ENCODE measurements around the gene SPTLC3. TPM values are rescaled to one million over a fixed set of nuclear protein-coding genes. Genes with fewer than 3 reads are reported as not detected.

The SPTLC3 gene
- total RNA-seq, 2 experiments from 2014 or later, result 0.02 to 0.26 TPM

DNA sequence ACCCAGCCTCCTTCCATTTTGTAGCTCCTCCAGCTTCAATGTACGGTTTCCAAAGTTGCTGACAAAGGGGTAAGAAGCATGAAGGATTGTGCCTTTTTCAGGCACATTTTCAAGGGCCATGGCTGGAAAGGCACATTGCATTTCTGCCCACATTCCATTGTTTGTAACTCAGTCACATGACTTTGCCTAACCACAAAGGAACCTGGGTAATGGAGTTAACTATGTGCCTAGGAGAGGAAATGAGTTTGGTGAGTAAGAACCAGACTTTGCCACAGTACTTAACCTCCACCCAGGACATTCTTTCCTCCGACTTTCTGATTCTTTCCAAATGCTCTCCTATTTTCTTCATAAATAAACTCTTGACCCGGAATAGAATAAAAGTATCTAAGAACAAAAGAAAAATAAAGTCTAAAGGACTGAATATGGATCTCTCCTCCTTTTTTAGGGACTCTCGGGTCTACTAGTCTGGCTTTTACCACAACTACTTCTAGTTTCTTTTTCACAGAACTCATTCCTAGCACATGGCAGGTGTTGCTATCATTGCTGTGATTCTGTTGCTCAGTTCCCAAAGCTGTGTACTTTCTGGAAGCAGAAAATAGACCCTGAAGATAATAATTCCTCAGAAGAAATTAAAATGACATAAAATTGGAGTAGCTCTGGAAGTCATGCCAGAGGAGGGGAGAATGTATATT, 130.8 kb downstream of the SPTLC3 start:
- peaks cover 10% of the 10 kb centered on the region for H3K27me3 Mint-ChIP-seq
- intact Hi-C loops (cut with micrococcal nuclease), result no loop called here
- peaks cover 7% of the 10 kb centered on the region for H3K4me1 Mint-ChIP-seq (ENCODE audit: low read depth)
- no peak overlapping the region for H3K4me3 Mint-ChIP-seq
- no peaks in the 10 kb centered on the region for H3K9me3 Mint-ChIP-seq
- no peak for DNase-seq
- CTCF ChIA-PET, result interaction anchor here (1.2 kb wide), 1 partner anchor 19 kb away, joined by 3 read pairs; no protein-coding TSS in a partner anchor
- POLR2A ChIA-PET, result no interaction called here
- H3K27ac Mint-ChIP-seq, result no peak overlapping the region
- no peaks in the 10 kb centered on the region for H3K36me3 Mint-ChIP-seq

GRCh38 chr20:13140201-13140600, 131.4 kb downstream of the SPTLC3 start:
- Mint-ChIP-seq H3K27me3 (peaks cover 10% of the 10 kb centered on the region), H3K4me1 (ENCODE audit: low read depth) (peaks cover 7% of the 10 kb centered on the region), H3K9me3 (no peaks in the 10 kb centered on the region), H3K4me3 (no peak overlapping the region), H3K36me3 (no peaks in the 10 kb centered on the region), H3K27ac (no peak overlapping the region)
- DNase-seq, result no peak
- ChIA-PET CTCF (interaction anchor here (0.7 to 1.2 kb wide), 2 partner anchors 20 to 208 kb away, joined by 3 read pairs; no protein-coding TSS in a partner anchor), POLR2A (no interaction called here)
- intact Hi-C loops (cut with micrococcal nuclease), result no loop called here

GRCh38 chr20:13140775-13141174, 132.0 kb downstream of the SPTLC3 start:
- peaks cover 7% of the 10 kb centered on the region for H3K4me1 Mint-ChIP-seq (ENCODE audit: low read depth)
- CTCF ChIA-PET, result interaction anchor here (0.7 to 1.2 kb wide), 2 partner anchors 21 to 209 kb away, joined by 3 read pairs; no protein-coding TSS in a partner anchor
- no peaks in the 10 kb centered on the region for H3K36me3 Mint-ChIP-seq

DNA sequence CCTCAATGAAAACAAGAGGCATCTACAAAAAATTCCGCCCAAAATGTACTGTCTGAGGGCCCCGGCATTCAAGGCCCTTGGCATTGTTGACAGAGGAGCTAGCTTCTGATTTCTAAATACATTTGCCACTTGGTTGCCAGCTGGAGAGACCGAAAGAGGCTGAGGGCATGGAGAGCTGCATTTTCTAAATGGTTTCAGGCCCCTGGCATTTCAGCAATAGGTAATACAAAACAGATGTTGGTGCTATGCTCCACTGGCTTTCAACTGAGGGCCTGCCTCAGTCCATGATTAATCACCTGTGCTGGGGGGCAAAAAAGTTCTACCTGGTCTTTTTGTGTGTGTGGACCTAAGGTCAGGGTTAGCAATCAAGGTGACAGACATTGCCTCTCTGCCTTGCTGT, 132.8 kb downstream of the SPTLC3 start:
- intact Hi-C loops (cut with micrococcal nuclease), result no loop called here
- POLR2A ChIA-PET, result no interaction called here

More at GRCh38 chr20:13140775-13141174, 132.0 kb downstream of the SPTLC3 start:
- POLR2A ChIA-PET, result no interaction called here
- no peak overlapping the region for H3K4me3 Mint-ChIP-seq
- no peak for DNase-seq
- intact Hi-C loops (cut with micrococcal nuclease), result no loop called here
- H3K27ac Mint-ChIP-seq, result no peak overlapping the region
- no peaks in the 10 kb centered on the region for H3K9me3 Mint-ChIP-seq
- peaks cover 10% of the 10 kb centered on the region for H3K27me3 Mint-ChIP-seq

DNA sequence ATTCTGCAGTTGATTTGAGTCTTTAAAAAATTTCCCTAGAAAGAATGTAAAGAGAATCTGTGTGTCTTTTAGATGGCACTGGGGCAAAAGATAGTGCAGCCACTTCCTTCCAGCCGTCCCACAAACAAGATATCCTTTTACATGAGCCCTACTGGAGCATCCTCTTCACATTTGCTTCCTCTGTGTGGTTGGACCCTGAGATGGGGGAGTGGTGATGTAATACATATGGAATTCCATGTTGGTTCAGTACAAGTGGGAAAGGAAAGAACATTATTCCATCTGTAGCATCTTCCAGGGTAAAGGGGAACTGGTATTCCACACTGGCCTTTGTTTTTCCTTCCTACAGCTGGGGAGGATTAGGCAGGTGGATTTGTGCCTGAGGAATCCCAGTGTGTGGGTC, 133.4 kb downstream of the SPTLC3 start:
- Mint-ChIP-seq H3K27ac (no peak overlapping the region), H3K4me3 (no peak overlapping the region), H3K36me3 (no peaks in the 10 kb centered on the region), H3K4me1 (ENCODE audit: low read depth) (peaks cover 7% of the 10 kb centered on the region), H3K27me3 (peaks cover 10% of the 10 kb centered on the region), H3K9me3 (no peaks in the 10 kb centered on the region)
- intact Hi-C loops (cut with micrococcal nuclease), result no loop called here
- DNase-seq, result no peak
- POLR2A ChIA-PET, result no interaction called here
- CTCF ChIA-PET, result no interaction called here

More for the DNA sequence above, 132.8 kb downstream of the SPTLC3 start:
- Mint-ChIP-seq H3K4me3 (no peak overlapping the region), H3K27ac (no peak overlapping the region), H3K36me3 (no peaks in the 10 kb centered on the region), H3K4me1 (ENCODE audit: low read depth) (peaks cover 7% of the 10 kb centered on the region), H3K27me3 (peaks cover 10% of the 10 kb centered on the region), H3K9me3 (no peaks in the 10 kb centered on the region)
- no peak for DNase-seq
- CTCF ChIA-PET, result no interaction called here

DNA sequence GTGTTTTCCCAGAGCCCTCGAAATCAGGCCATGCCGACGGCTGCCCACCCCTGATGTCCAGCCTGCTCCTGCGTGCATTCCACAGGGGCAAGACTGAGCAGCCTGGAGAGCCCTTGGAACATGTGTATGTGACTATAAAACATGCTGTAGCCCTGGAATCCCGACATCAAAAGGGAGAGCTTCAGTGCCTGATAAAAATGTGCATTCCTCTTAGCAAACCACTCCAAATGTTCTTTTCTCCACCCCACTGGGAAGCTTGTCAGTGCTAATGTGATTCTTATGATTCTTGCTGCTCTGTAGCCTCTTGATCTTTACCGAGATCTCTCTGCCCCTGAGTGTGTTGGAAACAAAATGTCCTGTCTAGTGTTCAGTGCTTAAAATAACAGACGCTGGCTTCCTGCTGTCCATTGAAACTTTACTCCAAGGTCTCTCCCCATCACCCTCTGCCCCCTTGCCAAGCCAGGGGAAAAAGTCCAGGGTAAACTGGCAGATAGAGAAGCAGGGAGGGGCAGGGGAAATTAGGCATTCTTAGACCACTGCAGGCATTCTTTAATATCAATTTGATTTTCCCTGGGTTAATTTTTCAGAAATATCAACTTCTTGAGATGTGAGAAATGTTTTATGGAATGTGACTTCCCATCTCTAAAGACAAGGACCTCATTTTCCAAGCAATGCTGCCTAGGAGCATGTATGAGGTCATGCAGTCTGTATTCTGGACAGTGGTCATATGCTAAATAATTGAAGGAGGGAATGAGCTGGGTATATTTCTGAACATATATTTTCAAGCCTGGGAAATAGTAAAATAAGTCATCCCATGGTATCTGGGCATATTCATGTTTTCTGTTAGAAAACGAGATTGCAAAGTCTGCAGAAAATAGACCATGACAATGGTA, 138.5 kb downstream of the SPTLC3 start:
- H3K4me3 Mint-ChIP-seq, result no peak overlapping the region
- CTCF ChIA-PET, result no interaction called here

DNA sequence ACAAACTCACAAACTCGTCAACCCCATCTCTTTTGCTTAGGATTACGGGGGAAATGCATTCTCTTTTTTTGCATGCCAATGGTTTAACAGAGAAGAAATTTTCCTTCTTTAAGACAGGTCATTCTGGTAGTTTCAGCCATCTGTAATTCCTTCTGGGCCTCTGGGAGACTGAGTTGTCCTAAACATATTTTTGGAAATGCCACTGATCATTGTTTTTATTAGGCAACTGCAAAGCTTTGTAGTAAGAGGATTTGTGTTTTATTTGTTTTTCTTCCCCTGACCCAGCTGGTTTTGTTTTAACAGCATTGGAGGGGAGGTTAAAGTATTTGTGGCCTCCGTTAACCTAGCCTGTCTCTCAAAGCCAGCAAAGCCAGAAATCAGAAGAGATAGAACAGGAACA, 139.2 kb downstream of the SPTLC3 start:
- POLR2A ChIA-PET, result no interaction called here
- Mint-ChIP-seq H3K27me3 (peaks cover 10% of the 10 kb centered on the region), H3K4me3 (no peak overlapping the region), H3K4me1 (ENCODE audit: low read depth) (no peaks in the 10 kb centered on the region), H3K27ac (no peak overlapping the region), H3K36me3 (no peaks in the 10 kb centered on the region), H3K9me3 (no peaks in the 10 kb centered on the region)
- DNase-seq, result no peak
- intact Hi-C loops (cut with micrococcal nuclease), result no loop called here
- CTCF ChIA-PET, result interaction anchor here (1.1 kb wide), 1 partner anchor 155 kb away, joined by 3 read pairs; no protein-coding TSS in a partner anchor

More for the DNA sequence above, 138.5 kb downstream of the SPTLC3 start:
- Mint-ChIP-seq H3K27ac (no peak overlapping the region), H3K4me1 (ENCODE audit: low read depth) (peaks cover under 1% of the 10 kb centered on the region), H3K9me3 (no peaks in the 10 kb centered on the region), H3K36me3 (no peaks in the 10 kb centered on the region), H3K27me3 (peaks cover 10% of the 10 kb centered on the region)
- DNase-seq, result no peak
- POLR2A ChIA-PET, result no interaction called here
- intact Hi-C loops (cut with micrococcal nuclease), result no loop called here

- intact Hi-C loops (cut with micrococcal nuclease), result no loop called here
- Mint-ChIP-seq H3K27ac (no peak overlapping the region), H3K4me1 (ENCODE audit: low read depth) (no peaks in the 10 kb centered on the region), H3K4me3 (no peak overlapping the region), H3K9me3 (no peaks in the 10 kb centered on the region), H3K36me3 (no peaks in the 10 kb centered on the region), H3K27me3 (peaks cover 10% of the 10 kb centered on the region)
- ChIA-PET POLR2A (no interaction called here), CTCF (interaction anchor here (1.1 kb wide), 1 partner anchor 154 kb away, joined by 3 read pairs; no protein-coding TSS in a partner anchor)
- DNase-seq, result no peak
Observed at GRCh38 chr20:13148402-13148801, 139.6 kb downstream of the SPTLC3 start.

DNA sequence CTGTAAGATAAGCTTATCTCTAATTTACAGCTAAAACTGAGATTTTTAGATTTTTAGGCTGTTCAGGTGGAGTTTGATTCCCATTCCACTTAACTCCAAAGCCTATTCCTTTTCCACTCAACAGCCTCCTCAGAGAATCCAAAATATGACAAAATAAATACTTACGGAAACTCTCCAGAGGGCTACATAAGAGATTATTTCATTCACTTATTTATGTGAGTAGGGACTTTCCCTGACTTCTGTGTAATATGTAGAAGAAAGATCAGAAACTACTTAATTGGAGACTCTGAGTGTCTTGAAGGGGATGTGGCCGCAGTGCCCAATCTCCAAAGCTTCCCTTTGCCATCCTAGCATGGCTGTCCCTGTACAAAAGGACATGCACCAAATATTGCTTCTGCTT, 140.2 kb downstream of the SPTLC3 start:
- no peaks in the 10 kb centered on the region for H3K36me3 Mint-ChIP-seq
- H3K4me3 Mint-ChIP-seq, result no peak overlapping the region
- no peak for DNase-seq
- ChIA-PET POLR2A (no interaction called here), CTCF (interaction anchor here (1.1 kb wide), 1 partner anchor 154 kb away, joined by 3 read pairs; no protein-coding TSS in a partner anchor)
- H3K27me3 Mint-ChIP-seq, result peaks cover 10% of the 10 kb centered on the region
- no peak overlapping the region for H3K27ac Mint-ChIP-seq
- intact Hi-C loops (cut with micrococcal nuclease), result no loop called here
- no peaks in the 10 kb centered on the region for H3K9me3 Mint-ChIP-seq
- no peaks in the 10 kb centered on the region for H3K4me1 Mint-ChIP-seq (ENCODE audit: low read depth)

- intact Hi-C loops (cut with micrococcal nuclease), result no loop called here
- POLR2A ChIA-PET, result no interaction called here
- DNase-seq, result no peak
Observed at GRCh38 chr20:13149371-13150105, 140.8 kb downstream of the SPTLC3 start.

GRCh38 chr20:13158369-13158768, 149.6 kb downstream of the SPTLC3 start:
- Mint-ChIP-seq H3K27ac (no peak overlapping the region), H3K36me3 (no peaks in the 10 kb centered on the region), H3K9me3 (no peaks in the 10 kb centered on the region), H3K27me3 (no peaks in the 10 kb centered on the region), H3K4me3 (no peak overlapping the region), H3K4me1 (ENCODE audit: low read depth) (no peaks in the 10 kb centered on the region)
- POLR2A ChIA-PET, result no interaction called here
- intact Hi-C loops (cut with micrococcal nuclease), result no loop called here
- CTCF ChIA-PET, result interaction anchor here (0.7 kb wide), 1 partner anchor 39 kb away, joined by 3 read pairs; no protein-coding TSS in a partner anchor
- no peak for DNase-seq

More at GRCh38 chr20:13149371-13150105, 140.8 kb downstream of the SPTLC3 start:
- Mint-ChIP-seq H3K4me1 (ENCODE audit: low read depth) (no peaks in the 10 kb centered on the region), H3K27me3 (peaks cover 10% of the 10 kb centered on the region), H3K9me3 (no peaks in the 10 kb centered on the region), H3K27ac (no peak overlapping the region), H3K36me3 (no peaks in the 10 kb centered on the region), H3K4me3 (no peak overlapping the region)
- CTCF ChIA-PET, result no interaction called here

- no peaks in the 10 kb centered on the region for H3K9me3 Mint-ChIP-seq
- no peak overlapping the region for H3K4me3 Mint-ChIP-seq
- H3K36me3 Mint-ChIP-seq, result no peaks in the 10 kb centered on the region
- intact Hi-C loops (cut with micrococcal nuclease), result no loop called here
- DNase-seq, result no peak
- ChIA-PET CTCF (no interaction called here), POLR2A (no interaction called here)
- no peak overlapping the region for H3K27ac Mint-ChIP-seq
- H3K4me1 Mint-ChIP-seq (ENCODE audit: low read depth), result no peaks in the 10 kb centered on the region
- H3K27me3 Mint-ChIP-seq, result no peaks in the 10 kb centered on the region
Observed at GRCh38 chr20:13159889-13160288, 151.1 kb downstream of the SPTLC3 start.
